Activated naive CD8-positive, alpha-beta T cell treated with anti-CD3 and anti-CD28 coated beads, Interleukin-2, amount 10 ng/mL, durations not matched to agents 7 days and 5 days (primary cell): ENCODE measurements around the gene CMSS1. TPM values are rescaled to one million over a fixed set of nuclear protein-coding genes. Genes with fewer than 3 reads are reported as not detected.

Experiments
- ATAC-seq: fragments of 150-1000 bp; cut with Tn5 transposase; one replicate; pipeline ENCODE4 v1.10.0; 2021; ENCODE audit warnings: low read depth, moderate library complexity
- POLR2A ChIA-PET: fragments of 350-600 bp; sonication (Branson Sonifier 250); formaldehyde crosslinking; loops from one replicate; lab custom pipeline; 2021; ENCODE audit warnings: antibody characterized with exemption; lab: Charles Lee
- DNase-seq: peaks from one replicate; pipeline ENCODE4 v3.0.0; 2021
- H3K27ac Mint-ChIP-seq: one replicate; pipeline ENCODE4 v1.8.0; 2022; ENCODE audit warnings: mild to moderate bottlenecking, mixed read lengths
- H3K27me3 Mint-ChIP-seq: one replicate; pipeline ENCODE4 v1.8.0; 2022; ENCODE audit warnings: mild to moderate bottlenecking, moderate library complexity, mixed read lengths
- H3K36me3 Mint-ChIP-seq: one replicate; pipeline ENCODE4 v1.8.0; 2021; ENCODE audit warnings: mild to moderate bottlenecking, mixed read lengths
- H3K4me1 Mint-ChIP-seq: one replicate; pipeline ENCODE4 v1.8.0; 2021; ENCODE audit warnings: mixed read lengths
- H3K4me3 Mint-ChIP-seq: one replicate; pipeline ENCODE4 v1.8.0; 2022; ENCODE audit warnings: mild to moderate bottlenecking, moderate library complexity, mixed read lengths
- H3K9me3 Mint-ChIP-seq: one replicate; pipeline ENCODE4 v1.8.0; 2021; ENCODE audit warnings: mixed read lengths
- total RNA-seq, 2 experiments: library from RNA; stranded (reverse); gene quantifications; one replicate each; pipeline ENCODE4 v1.2.3, GENCODE V29; 2021

CMSS1 gene
- total RNA-seq, 2 experiments from 2014 or later = 24.2 to 31.8 TPM

GRCh38 chr3:99850608-99851007 lies 32.9 kb downstream of the CMSS1 start:
- ATAC-seq (no peak), DNase-seq (no peak)
- POLR2A ChIA-PET = interaction anchor here (0.5 kb wide), 1 partner anchor 213 kb away, joined by 3 read pairs; no protein-coding TSS in a partner anchor
- H3K36me3 Mint-ChIP-seq = peaks cover 9% of the 10 kb centered on the region
- H3K27me3 Mint-ChIP-seq = no peaks in the 10 kb centered on the region
- H3K27ac Mint-ChIP-seq = no peak overlapping the region
- H3K4me3 Mint-ChIP-seq = no peak overlapping the region
- no peaks in the 10 kb centered on the region for H3K9me3 Mint-ChIP-seq
- H3K4me1 Mint-ChIP-seq = peaks cover 11% of the 10 kb centered on the region

DNA sequence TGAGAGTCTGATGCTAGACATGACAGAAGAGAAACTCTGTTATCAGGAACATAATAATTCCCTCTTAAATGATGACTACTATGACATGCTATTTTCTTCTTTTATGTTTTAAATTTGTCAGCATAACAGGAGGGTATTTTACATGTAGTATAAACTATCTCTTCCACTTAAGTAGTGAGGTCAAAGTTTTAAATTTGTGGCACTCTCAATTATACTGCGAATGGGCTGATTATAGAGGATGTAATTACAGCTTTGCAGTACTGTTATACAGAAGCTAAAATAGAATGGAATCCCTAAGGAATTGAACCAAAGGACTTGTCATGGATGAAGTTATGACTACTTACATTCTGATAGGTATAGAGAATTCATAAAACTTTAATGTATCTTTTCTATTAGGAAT lies 34.3 kb downstream of the CMSS1 start:
- POLR2A ChIA-PET = no interaction called here
- Mint-ChIP-seq H3K27me3 (no peaks in the 10 kb centered on the region), H3K4me1 (peaks cover 9% of the 10 kb centered on the region), H3K36me3 (peaks cover 9% of the 10 kb centered on the region), H3K9me3 (no peaks in the 10 kb centered on the region), H3K4me3 (no peak overlapping the region), H3K27ac (no peak overlapping the region)
- ATAC-seq = no peak
- no peak for DNase-seq

- no peak overlapping the region for H3K27ac Mint-ChIP-seq
These were observed 35.2 kb downstream of the CMSS1 start for GRCh38 chr3:99852851-99853250.

DNA sequence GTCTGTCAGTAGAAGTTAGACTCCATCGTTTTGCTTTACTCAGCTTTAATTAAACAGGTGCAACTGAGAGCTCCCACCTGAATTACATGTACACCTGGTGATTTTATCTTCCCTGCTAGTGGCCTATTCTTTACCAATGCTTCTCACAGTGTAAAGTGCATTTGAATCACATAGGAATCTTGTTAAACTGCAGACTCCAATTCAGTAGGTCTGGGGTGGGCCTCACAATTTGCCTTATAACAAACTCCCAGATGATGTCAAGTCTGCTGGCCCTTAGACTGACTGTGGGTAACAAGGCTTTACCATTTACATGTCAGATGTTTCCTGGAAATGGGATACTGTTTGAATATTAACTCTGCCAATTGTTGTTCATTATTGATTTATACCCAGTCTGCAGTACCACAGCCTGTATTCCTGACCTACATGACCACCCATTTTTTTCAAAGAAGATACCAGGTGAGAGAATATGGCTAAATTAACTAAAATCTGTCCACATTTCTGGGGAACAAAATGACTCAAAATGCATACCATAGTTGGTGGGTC lies 37.2 kb downstream of the CMSS1 start:
- H3K27me3 Mint-ChIP-seq = no peaks in the 10 kb centered on the region
- DNase-seq = no peak
- H3K4me1 Mint-ChIP-seq = peaks cover 9% of the 10 kb centered on the region
- no peak overlapping the region for H3K27ac Mint-ChIP-seq
- no peak overlapping the region for H3K4me3 Mint-ChIP-seq
- POLR2A ChIA-PET = no interaction called here
- no peak for ATAC-seq
- no peaks in the 10 kb centered on the region for H3K9me3 Mint-ChIP-seq
- H3K36me3 Mint-ChIP-seq = peaks cover 10% of the 10 kb centered on the region

More at GRCh38 chr3:99852851-99853250, 35.2 kb downstream of the CMSS1 start:
- no peaks in the 10 kb centered on the region for H3K9me3 Mint-ChIP-seq
- POLR2A ChIA-PET = no interaction called here
- ATAC-seq = no peak
- no peak overlapping the region for H3K4me3 Mint-ChIP-seq
- DNase-seq = no peak
- H3K27me3 Mint-ChIP-seq = no peaks in the 10 kb centered on the region
- peaks cover 9% of the 10 kb centered on the region for H3K36me3 Mint-ChIP-seq
- peaks cover 9% of the 10 kb centered on the region for H3K4me1 Mint-ChIP-seq

DNA sequence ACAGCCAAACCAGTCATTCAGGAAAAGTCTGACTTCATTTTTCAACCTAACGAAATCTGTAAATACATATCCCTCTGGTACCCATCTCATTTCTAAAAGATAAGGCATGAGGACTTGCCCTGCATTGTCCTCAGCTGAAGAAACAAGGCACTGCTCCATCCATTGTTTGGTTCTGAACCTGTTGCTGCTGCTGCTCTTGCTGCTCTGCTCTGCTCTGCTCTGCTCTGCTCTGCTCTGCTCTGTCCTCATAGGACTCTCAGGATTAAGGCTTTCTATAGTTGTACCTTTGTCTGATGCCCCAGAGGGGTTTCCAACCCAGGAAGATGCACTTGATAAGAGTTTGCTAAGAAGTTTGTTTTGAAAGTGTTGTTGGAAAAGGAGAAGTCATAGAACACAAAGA lies 38.2 kb downstream of the CMSS1 start:
- Mint-ChIP-seq H3K27ac (no peak overlapping the region), H3K36me3 (peaks cover 10% of the 10 kb centered on the region), H3K4me3 (no peak overlapping the region), H3K27me3 (no peaks in the 10 kb centered on the region), H3K4me1 (peaks cover 9% of the 10 kb centered on the region), H3K9me3 (no peaks in the 10 kb centered on the region)
- POLR2A ChIA-PET = no interaction called here
- ATAC-seq = no peak
- no peak for DNase-seq

DNA sequence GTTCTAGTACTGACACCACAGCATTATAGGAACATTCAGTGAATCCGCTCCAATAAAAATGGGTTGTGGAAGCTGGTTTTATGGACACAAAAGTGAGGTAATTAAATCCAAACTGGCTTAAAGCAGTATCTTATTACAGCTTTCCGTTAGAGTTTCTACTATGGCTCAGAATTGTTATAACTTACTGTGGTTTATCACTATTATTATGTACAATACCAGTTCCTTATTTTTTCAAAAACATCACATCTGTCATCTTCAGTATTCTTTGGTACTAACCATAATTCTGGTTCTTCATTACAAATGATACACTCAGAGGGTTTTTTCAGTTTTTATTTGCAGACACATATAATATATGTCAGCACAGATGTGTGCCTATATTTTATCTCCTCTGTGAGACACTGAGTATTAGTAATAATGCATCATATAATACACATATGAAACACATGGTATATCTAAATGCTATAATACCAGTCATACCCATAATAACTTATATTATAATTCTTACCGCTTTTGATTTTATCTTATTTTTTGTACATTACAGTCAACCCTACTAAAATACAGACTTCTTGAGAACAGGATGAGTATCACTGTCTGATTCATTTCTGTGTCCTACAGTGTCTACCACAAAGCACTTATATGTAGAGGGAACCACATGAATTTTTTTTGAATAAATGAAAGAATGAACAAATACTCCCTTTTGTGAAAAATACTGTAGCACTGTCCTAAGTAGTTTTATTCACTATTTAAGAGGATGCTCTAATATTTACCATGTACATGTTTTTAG lies 39.0 kb downstream of the CMSS1 start:
- POLR2A ChIA-PET = no interaction called here
- ATAC-seq = no peak

DNA sequence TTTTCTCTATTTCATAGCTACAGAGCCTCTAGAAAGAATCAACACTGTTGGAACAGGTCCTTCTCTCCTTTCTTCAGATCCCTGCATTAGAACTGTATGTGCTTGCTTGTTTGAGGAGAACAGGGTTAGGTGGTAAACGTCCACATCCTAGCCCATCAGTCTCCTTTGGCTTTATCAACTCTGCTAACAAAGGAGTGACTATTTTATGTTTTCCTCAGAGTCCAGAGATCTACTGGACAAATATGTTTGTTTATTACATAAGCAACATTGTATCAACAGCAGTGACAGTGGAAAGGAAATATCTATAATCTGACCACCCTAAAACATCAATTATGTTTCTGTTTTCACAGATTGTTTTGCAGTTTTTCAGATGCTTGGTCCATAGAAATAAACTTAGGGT lies 39.6 kb downstream of the CMSS1 start:
- POLR2A ChIA-PET = no interaction called here
- Mint-ChIP-seq H3K27me3 (no peaks in the 10 kb centered on the region), H3K36me3 (peaks cover 11% of the 10 kb centered on the region), H3K9me3 (no peaks in the 10 kb centered on the region), H3K4me3 (no peak overlapping the region), H3K4me1 (peaks cover 7% of the 10 kb centered on the region), H3K27ac (no peak overlapping the region)
- no peak for ATAC-seq
- DNase-seq = no peak

More for the DNA sequence above, 39.0 kb downstream of the CMSS1 start:
- Mint-ChIP-seq H3K4me3 (no peak overlapping the region), H3K27ac (no peak overlapping the region), H3K4me1 (peaks cover 8% of the 10 kb centered on the region), H3K9me3 (no peaks in the 10 kb centered on the region), H3K27me3 (no peaks in the 10 kb centered on the region), H3K36me3 (peaks cover 13% of the 10 kb centered on the region)
- no peak for DNase-seq

DNA sequence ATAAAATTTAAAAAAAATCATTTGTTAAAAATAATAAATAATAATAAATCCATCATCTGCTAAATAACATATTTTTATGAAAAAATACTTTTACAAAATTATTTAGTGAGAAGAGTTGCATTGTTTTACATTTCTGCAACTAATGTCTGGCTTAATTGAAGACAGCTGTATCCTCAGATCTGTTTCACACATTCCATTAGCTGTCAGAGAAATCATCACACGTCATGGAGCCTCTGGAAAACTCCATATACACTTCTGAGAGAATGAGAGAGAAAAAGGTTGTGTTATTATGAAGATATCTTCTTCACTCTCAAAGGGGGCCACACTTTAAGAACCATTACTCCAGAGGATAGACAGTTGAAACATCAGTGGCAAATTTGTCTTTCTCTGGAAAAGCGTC lies 40.8 kb downstream of the CMSS1 start:
- DNase-seq (no peak), ATAC-seq (no peak)
- Mint-ChIP-seq H3K4me1 (peaks cover 7% of the 10 kb centered on the region), H3K27me3 (no peaks in the 10 kb centered on the region), H3K9me3 (no peaks in the 10 kb centered on the region), H3K36me3 (peaks cover 20% of the 10 kb centered on the region), H3K27ac (no peak overlapping the region), H3K4me3 (no peak overlapping the region)
- POLR2A ChIA-PET = no interaction called here

GRCh38 chr3:99859825-99860224 lies 42.2 kb downstream of the CMSS1 start:
- no peaks in the 10 kb centered on the region for H3K9me3 Mint-ChIP-seq

DNA sequence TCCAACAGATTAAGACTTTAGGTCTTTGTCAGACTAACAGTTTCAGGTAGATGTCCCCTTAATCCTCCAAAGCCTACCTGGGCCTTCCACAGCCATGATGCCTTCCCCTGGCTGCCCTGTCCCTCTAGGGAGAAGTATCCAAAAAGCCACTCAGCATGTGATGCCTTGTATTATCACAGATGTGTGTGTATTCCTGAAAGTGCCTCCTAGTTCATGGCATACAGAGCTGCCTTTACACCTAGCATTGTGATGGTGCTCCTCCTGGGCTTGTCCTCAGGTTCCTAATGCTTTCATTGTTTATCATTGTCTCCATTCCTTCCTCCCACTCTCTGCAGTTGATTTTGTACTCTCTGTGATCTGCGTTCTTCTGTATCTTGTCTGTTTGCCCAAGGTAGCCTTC lies 43.6 kb downstream of the CMSS1 start:
- ATAC-seq (no peak), DNase-seq (no peak)
- no peaks in the 10 kb centered on the region for H3K9me3 Mint-ChIP-seq
- no peaks in the 10 kb centered on the region for H3K27me3 Mint-ChIP-seq
- H3K4me3 Mint-ChIP-seq = no peak overlapping the region
- H3K4me1 Mint-ChIP-seq = peaks cover 14% of the 10 kb centered on the region
- POLR2A ChIA-PET = no interaction called here
- peaks cover 30% of the 10 kb centered on the region for H3K36me3 Mint-ChIP-seq
- H3K27ac Mint-ChIP-seq = no peak overlapping the region

More at GRCh38 chr3:99859825-99860224, 42.2 kb downstream of the CMSS1 start:
- ATAC-seq = no peak
- H3K4me1 Mint-ChIP-seq = peaks cover 10% of the 10 kb centered on the region
- H3K36me3 Mint-ChIP-seq = peaks cover 28% of the 10 kb centered on the region
- no peaks in the 10 kb centered on the region for H3K27me3 Mint-ChIP-seq
- no peak for DNase-seq
- H3K4me3 Mint-ChIP-seq = no peak overlapping the region
- H3K27ac Mint-ChIP-seq = no peak overlapping the region
- POLR2A ChIA-PET = no interaction called here

- Mint-ChIP-seq H3K4me3 (no peak overlapping the region), H3K27me3 (no peaks in the 10 kb centered on the region), H3K36me3 (peaks cover 30% of the 10 kb centered on the region), H3K27ac (no peak overlapping the region), H3K9me3 (no peaks in the 10 kb centered on the region), H3K4me1 (peaks cover 23% of the 10 kb centered on the region)
- no peak for DNase-seq
- ATAC-seq = no peak
- POLR2A ChIA-PET = no interaction called here
These were observed 44.5 kb downstream of the CMSS1 start for GRCh38 chr3:99862208-99862607.

DNA sequence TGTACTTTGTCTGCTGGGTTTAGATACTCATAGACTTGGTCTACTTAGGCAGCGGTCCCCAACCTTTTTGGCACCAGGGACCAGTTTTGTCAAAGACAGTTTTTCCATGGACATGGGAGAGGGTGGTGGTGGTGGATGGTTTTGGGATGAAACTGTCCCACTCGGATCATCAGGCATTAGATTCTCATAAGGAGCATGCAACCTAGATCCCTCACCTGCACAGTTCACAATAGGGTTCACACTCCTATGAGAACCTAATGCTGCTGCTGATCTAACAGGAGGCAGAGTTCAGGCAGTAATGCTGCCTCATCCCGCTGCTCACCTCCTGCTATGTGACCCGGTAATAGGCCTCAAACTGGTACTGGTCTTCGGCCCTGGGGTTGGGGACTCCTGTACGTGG lies 45.3 kb downstream of the CMSS1 start:
- H3K27ac Mint-ChIP-seq = no peak overlapping the region
- H3K27me3 Mint-ChIP-seq = no peaks in the 10 kb centered on the region
- H3K36me3 Mint-ChIP-seq = peaks cover 30% of the 10 kb centered on the region
- peaks cover 31% of the 10 kb centered on the region for H3K4me1 Mint-ChIP-seq
- no peaks in the 10 kb centered on the region for H3K9me3 Mint-ChIP-seq
- no peak overlapping the region for H3K4me3 Mint-ChIP-seq
- no peak for DNase-seq
- ATAC-seq = no peak
- POLR2A ChIA-PET = no interaction called here

- H3K27ac Mint-ChIP-seq = no peak overlapping the region
- H3K4me1 Mint-ChIP-seq = peaks cover 36% of the 10 kb centered on the region
- POLR2A ChIA-PET = no interaction called here
- no peaks in the 10 kb centered on the region for H3K9me3 Mint-ChIP-seq
- no peaks in the 10 kb centered on the region for H3K27me3 Mint-ChIP-seq
- peaks cover 30% of the 10 kb centered on the region for H3K36me3 Mint-ChIP-seq
- DNase-seq (no peak), ATAC-seq (no peak)
- no peak overlapping the region for H3K4me3 Mint-ChIP-seq
These were observed 45.9 kb downstream of the CMSS1 start for GRCh38 chr3:99863588-99863987.

- H3K4me1 Mint-ChIP-seq = peaks cover 41% of the 10 kb centered on the region
- H3K36me3 Mint-ChIP-seq = peaks cover 27% of the 10 kb centered on the region
- no peak overlapping the region for H3K27ac Mint-ChIP-seq
- no peaks in the 10 kb centered on the region for H3K27me3 Mint-ChIP-seq
- no peaks in the 10 kb centered on the region for H3K9me3 Mint-ChIP-seq
- ATAC-seq (no peak), DNase-seq (no peak)
- H3K4me3 Mint-ChIP-seq = no peak overlapping the region
- POLR2A ChIA-PET = no interaction called here
These were observed 46.6 kb downstream of the CMSS1 start for GRCh38 chr3:99864289-99864688.
